Neutrophil (primary cell): ENCODE measurements around the gene CEP85L.
A peak's percentile ranks its signal among the peaks of the same experiment; 100 is the strongest.

Experiments
- H3K27ac ChIP-seq: fragments of 200-600 bp; sonication (generic); 2 replicates; pipeline ENCODE4 v1.5.1; 2016; ENCODE audit warnings: mild to moderate bottlenecking, moderate library complexity
- H3K27me3 ChIP-seq: fragments of 200-600 bp; sonication (generic); 2 replicates; pipeline ENCODE4 v1.6.0; 2016; ENCODE audit warnings: mild to moderate bottlenecking
- H3K36me3 ChIP-seq: fragments of 200-600 bp; sonication (generic); 2 replicates; pipeline ENCODE4 v1.5.1; 2017
- H3K4me1 ChIP-seq, 2 experiments: fragments of 200-600 bp in 1 of 2; sonication (generic) in 1 of 2; 1 replicate in 1 of 2; 2 replicates in 1 of 2; pipeline versions ENCODE4 v1.5.1 to v1.6.1; 2013 to 2016; ENCODE audit warnings: low read depth in 1 of 2, low read length in 1 of 2, mild to moderate bottlenecking in 1 of 2, moderate library complexity in 1 of 2; ENCODE audit not compliant: control insufficient read depth in 1 of 2, insufficient read depth in 1 of 2
- H3K4me3 ChIP-seq, 2 experiments: fragments of 200-600 bp in 1 of 2; sonication (generic) in 1 of 2; 1 replicate in 1 of 2; 2 replicates in 1 of 2; pipeline ENCODE4 v1.5.1; 2013 to 2016; ENCODE audit warnings: low read depth in 1 of 2, low read length in 1 of 2, mild to moderate bottlenecking in 1 of 2, moderate library complexity in 1 of 2
- H3K9me3 ChIP-seq: fragments of 200-600 bp; sonication (generic); 2 replicates; pipeline ENCODE4 v1.5.1; 2016
- CTCF ChIP-seq: fragments of 200-600 bp; sonication (generic); IDR thresholded peaks from 2 replicates; pipeline ENCODE4 v1.5.1; 2016; ENCODE audit warnings: antibody characterized with exemption

The CEP85L gene

GRCh38 chr6:118660218-118660569, 8.8 kb upstream of the CEP85L start:
- Histone ChIP-seq H3K36me3 (no peaks in the 10 kb centered on the region), H3K9me3 (no peaks in the 10 kb centered on the region), H3K4me3 (no peak overlapping the region), H3K27me3 (peaks cover 13% of the 10 kb centered on the region), H3K27ac (no peak overlapping the region), H3K4me1 (no peaks in the 10 kb centered on the region)
- no peak for TF ChIP-seq CTCF

- H3K4me1 ChIP-seq: no peaks in the 10 kb centered on the region
- TF ChIP-seq CTCF: no peak
- H3K9me3 ChIP-seq: no peaks in the 10 kb centered on the region
- H3K27ac ChIP-seq: no peak overlapping the region
- no peaks in the 10 kb centered on the region for H3K36me3 ChIP-seq
- peaks cover 16% of the 10 kb centered on the region for H3K27me3 ChIP-seq
- no peak overlapping the region for H3K4me3 ChIP-seq
These were observed 8.3 kb upstream of the CEP85L start for GRCh38 chr6:118659513-118660217.

- H3K36me3 ChIP-seq: no peaks in the 10 kb centered on the region
- no peak overlapping the region for H3K27ac ChIP-seq
- H3K4me3 ChIP-seq: no peak overlapping the region
- peaks cover 34% of the 10 kb centered on the region for H3K27me3 ChIP-seq
- H3K4me1 ChIP-seq: peaks cover 3% of the 10 kb centered on the region in 2 experiments
- no peak for TF ChIP-seq CTCF
- no peaks in the 10 kb centered on the region for H3K9me3 ChIP-seq
These were observed 5.6 kb upstream of the CEP85L start for GRCh38 chr6:118656847-118657451.

- H3K27ac ChIP-seq: peak overlapping the region; percentile 86
- peaks cover 15 to 21% of the 10 kb centered on the region in 2 experiments for H3K4me1 ChIP-seq
These were observed 742 bp upstream of the CEP85L start for GRCh38 chr6:118652051-118652615.

More at GRCh38 chr6:118652051-118652615, 742 bp upstream of the CEP85L start:
- no peaks in the 10 kb centered on the region for H3K9me3 ChIP-seq
- TF ChIP-seq CTCF: no peak
- H3K27me3 ChIP-seq: peaks cover 59% of the 10 kb centered on the region
- H3K4me3 ChIP-seq: peak overlapping the region; percentile 77 to 94
- no peaks in the 10 kb centered on the region for H3K36me3 ChIP-seq
